ENCODE measurements around the gene DCAF8L2.
"Not testable (repeated sequence)": the region's sequence is repeated elsewhere in the genome, so short reads cannot be mapped to it uniquely, and the experiment has no call there.

DCAF8L2 gene

GRCh38 chrX:27731962-27732361 is 141.8 kb downstream of the DCAF8L2 start:
- ChIA-PET POLR2A (no interaction called here), CTCF (no interaction called here)
- DNase-seq (ENCODE audit: extremely low spot score), result no peak
- no peak for TF ChIP-seq SP1 (IDR thresholded peaks at IDR 0.05)
- TF ChIP-seq SUZ12 (IDR thresholded peaks at IDR 0.05), result no peak
- no peak for TF ChIP-seq LEF1 (IDR thresholded peaks at IDR 0.05; ENCODE audit: borderline replicate concordance)
- TF ChIP-seq FOXA1 (IDR thresholded peaks at IDR 0.05), result no peak
- TF ChIP-seq ZNF384 (IDR thresholded peaks at IDR 0.05), result no peak
- TF ChIP-seq CTBP1 (IDR thresholded peaks at IDR 0.05; ENCODE audit: borderline replicate concordance), result no peak
- no peak for TF ChIP-seq ARNT (IDR thresholded peaks at IDR 0.05)
- TF ChIP-seq FOXK2 (IDR thresholded peaks at IDR 0.05), result no peak
- TF ChIP-seq L3MBTL2 (conservative IDR thresholded peaks at IDR 0.05), result no peak
- no peak for TF ChIP-seq HDGF (IDR thresholded peaks at IDR 0.05; ENCODE audit: borderline replicate concordance)
- TF ChIP-seq BHLHE40 (IDR thresholded peaks at IDR 0.05; ENCODE audit: borderline replicate concordance), result no peak
- TF ChIP-seq TARDBP (IDR thresholded peaks at IDR 0.05), result no peak

GRCh38 chrX:27735914-27736313 is 145.8 kb downstream of the DCAF8L2 start:
- ChIA-PET CTCF (no interaction called here), POLR2A (no interaction called here)
- TF ChIP-seq SP1 (IDR thresholded peaks at IDR 0.05), result no peak
- no peak for TF ChIP-seq HDGF (IDR thresholded peaks at IDR 0.05; ENCODE audit: borderline replicate concordance)
- no peak for TF ChIP-seq L3MBTL2 (conservative IDR thresholded peaks at IDR 0.05)
- TF ChIP-seq ARNT (IDR thresholded peaks at IDR 0.05), result no peak
- TF ChIP-seq BHLHE40 (IDR thresholded peaks at IDR 0.05; ENCODE audit: borderline replicate concordance), result no peak
- TF ChIP-seq CTBP1 (IDR thresholded peaks at IDR 0.05; ENCODE audit: borderline replicate concordance), result no peak
- TF ChIP-seq FOXM1 (IDR thresholded peaks at IDR 0.05; ENCODE audit: borderline replicate concordance), result no peak
- TF ChIP-seq SUZ12 (IDR thresholded peaks at IDR 0.05), result no peak
- TF ChIP-seq PKNOX1 (IDR thresholded peaks at IDR 0.05), result no peak
- no peak for TF ChIP-seq NFRKB (IDR thresholded peaks at IDR 0.05)
- TF ChIP-seq LEF1 (IDR thresholded peaks at IDR 0.05; ENCODE audit: borderline replicate concordance), result no peak
- no peak for TF ChIP-seq FOXK2 (IDR thresholded peaks at IDR 0.05)
- DNase-seq (ENCODE audit: extremely low spot score), result no peak

GRCh38 chrX:27740933-27741332 is 150.8 kb downstream of the DCAF8L2 start:
- CTCF ChIA-PET, result no interaction called here
- POLR2A ChIA-PET, result no interaction called here
- TF ChIP-seq ZNF384 (IDR thresholded peaks at IDR 0.05), result no peak
- TF ChIP-seq L3MBTL2 (conservative IDR thresholded peaks at IDR 0.05), result no peak
- TF ChIP-seq CTBP1 (IDR thresholded peaks at IDR 0.05; ENCODE audit: borderline replicate concordance), result no peak
- TF ChIP-seq ARNT (IDR thresholded peaks at IDR 0.05), result no peak
- no peak for TF ChIP-seq TARDBP (IDR thresholded peaks at IDR 0.05)
- TF ChIP-seq LEF1 (IDR thresholded peaks at IDR 0.05; ENCODE audit: borderline replicate concordance), result no peak
- no peak for TF ChIP-seq SP1 (IDR thresholded peaks at IDR 0.05)
- TF ChIP-seq FOXK2 (IDR thresholded peaks at IDR 0.05), result no peak
- no peak for TF ChIP-seq NFRKB (IDR thresholded peaks at IDR 0.05)
- no peak for TF ChIP-seq PKNOX1 (IDR thresholded peaks at IDR 0.05)
- TF ChIP-seq HDGF (IDR thresholded peaks at IDR 0.05; ENCODE audit: borderline replicate concordance), result no peak
- no peak for TF ChIP-seq BHLHE40 (IDR thresholded peaks at IDR 0.05; ENCODE audit: borderline replicate concordance)
- no peak for TF ChIP-seq FOXM1 (IDR thresholded peaks at IDR 0.05; ENCODE audit: borderline replicate concordance)
- TF ChIP-seq FOXA1 (IDR thresholded peaks at IDR 0.05), result no peak
- TF ChIP-seq ELF4 (IDR thresholded peaks at IDR 0.05), result no peak
- TF ChIP-seq SUZ12 (IDR thresholded peaks at IDR 0.05), result no peak
- no peak for DNase-seq (ENCODE audit: extremely low spot score)

- POLR2A ChIA-PET; DNase-seq (ENCODE audit: extremely low spot score); CTCF ChIA-PET: not testable (repeated sequence)
Measured at GRCh38 chrX:27743521-27743920, 153.4 kb downstream of the DCAF8L2 start.

- DNase-seq (ENCODE audit: extremely low spot score), result no peak
- TF ChIP-seq CTBP1 (IDR thresholded peaks at IDR 0.05; ENCODE audit: borderline replicate concordance), result no peak
- no peak for TF ChIP-seq TARDBP (IDR thresholded peaks at IDR 0.05)
- no peak for TF ChIP-seq BHLHE40 (IDR thresholded peaks at IDR 0.05; ENCODE audit: borderline replicate concordance)
- no peak for TF ChIP-seq ELF4 (IDR thresholded peaks at IDR 0.05)
- no peak for TF ChIP-seq L3MBTL2 (conservative IDR thresholded peaks at IDR 0.05)
- TF ChIP-seq NFRKB (IDR thresholded peaks at IDR 0.05), result no peak
- TF ChIP-seq ZNF384 (IDR thresholded peaks at IDR 0.05), result no peak
- no peak for TF ChIP-seq SP1 (IDR thresholded peaks at IDR 0.05)
- no peak for TF ChIP-seq LEF1 (IDR thresholded peaks at IDR 0.05; ENCODE audit: borderline replicate concordance)
- TF ChIP-seq PKNOX1 (IDR thresholded peaks at IDR 0.05), result no peak
- TF ChIP-seq FOXA1 (IDR thresholded peaks at IDR 0.05), result no peak
- no peak for TF ChIP-seq HDGF (IDR thresholded peaks at IDR 0.05; ENCODE audit: borderline replicate concordance)
- no peak for TF ChIP-seq ARNT (IDR thresholded peaks at IDR 0.05)
- TF ChIP-seq FOXK2 (IDR thresholded peaks at IDR 0.05), result no peak
- no peak for TF ChIP-seq SUZ12 (IDR thresholded peaks at IDR 0.05)
- TF ChIP-seq FOXM1 (IDR thresholded peaks at IDR 0.05; ENCODE audit: borderline replicate concordance), result no peak
- ChIA-PET CTCF (no interaction called here), POLR2A (no interaction called here)
Measured at GRCh38 chrX:27746516-27746915, 156.4 kb downstream of the DCAF8L2 start.

GRCh38 chrX:27750298-27750697 is 160.2 kb downstream of the DCAF8L2 start:
- CTCF ChIA-PET; DNase-seq (ENCODE audit: extremely low spot score); POLR2A ChIA-PET: not testable (repeated sequence)

GRCh38 chrX:27751976-27752375 is 161.8 kb downstream of the DCAF8L2 start:
- CTCF ChIA-PET, result no interaction called here

More at GRCh38 chrX:27751976-27752375, 161.8 kb downstream of the DCAF8L2 start:
- POLR2A ChIA-PET, result no interaction called here
- no peak for TF ChIP-seq FOXK2 (IDR thresholded peaks at IDR 0.05)
- no peak for TF ChIP-seq ZNF384 (IDR thresholded peaks at IDR 0.05)
- TF ChIP-seq HDGF (IDR thresholded peaks at IDR 0.05; ENCODE audit: borderline replicate concordance), result no peak
- no peak for TF ChIP-seq ELF4 (IDR thresholded peaks at IDR 0.05)
- no peak for TF ChIP-seq NFRKB (IDR thresholded peaks at IDR 0.05)
- TF ChIP-seq L3MBTL2 (conservative IDR thresholded peaks at IDR 0.05), result no peak
- TF ChIP-seq FOXA1 (IDR thresholded peaks at IDR 0.05), result no peak
- DNase-seq (ENCODE audit: extremely low spot score), result no peak

Data from HEK293T (cell line).